ENCODE measurements around the gene IFRD2. TPM values are rescaled to one million over a fixed set of nuclear protein-coding genes. Genes with fewer than 3 reads are reported as not detected.
A peak's percentile ranks its signal among the peaks of the same experiment; 100 is the strongest.

The IFRD2 gene
- total RNA-seq, 4 donors from 2014 or later = 37.3 to 85.4 (median 64.9) TPM

DNA sequence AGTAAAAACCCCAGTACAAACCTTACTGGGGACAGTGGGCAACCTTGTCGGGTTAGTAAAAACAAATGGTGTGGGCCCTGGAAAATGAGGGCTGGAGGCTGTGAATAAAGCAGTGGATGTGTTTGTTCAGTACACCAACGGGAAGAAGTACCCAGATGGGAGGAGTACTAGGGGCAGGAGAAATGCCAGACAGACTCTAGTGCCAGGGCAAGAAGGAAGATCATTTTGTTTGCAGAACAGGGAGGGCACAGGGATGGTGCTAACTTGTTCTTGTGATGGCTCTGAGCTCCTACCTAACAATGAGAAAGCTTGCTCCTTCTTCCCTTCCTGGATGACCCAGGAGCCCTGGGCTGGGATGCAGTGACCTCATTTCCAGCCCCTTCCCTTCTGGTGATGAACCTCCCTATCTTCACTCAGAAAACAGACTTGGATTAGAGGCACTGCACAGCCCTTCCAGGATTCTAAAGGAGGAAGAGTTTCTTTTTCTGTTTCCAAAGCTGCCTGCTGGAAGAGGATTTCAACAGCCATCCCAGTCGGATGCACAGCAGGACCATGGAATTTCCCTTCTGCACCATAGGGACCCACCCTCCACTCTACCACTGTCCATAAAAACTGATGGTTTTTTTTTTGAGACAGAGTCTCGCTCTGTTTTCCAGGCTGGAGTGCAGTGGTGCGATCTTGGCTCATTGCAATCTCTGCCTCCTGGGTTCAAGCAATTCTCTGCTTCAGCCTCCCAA lies 42.3 kb upstream of the IFRD2 start:
- 55% methylated on average over 4 to 5 of the region's 5 CpGs for WGBS, 2 donors (ENCODE audit: low coverage in 1 of 2)
- peak overlapping the region in 1 of 2 donors; percentile 4 for H3K4me3 ChIP-seq
- H3K4me1 ChIP-seq = peaks cover 0 to 73% (median 31%) of the 10 kb centered on the region in 3 donors
- peak overlapping the region; percentile 9 to 99 (median 86) for H3K27ac ChIP-seq
- H3K36me3 ChIP-seq = peaks cover 0 to 39% of the 10 kb centered on the region in 2 donors
- ATAC-seq = no peak
- H3K27me3 ChIP-seq = no peaks in the 10 kb centered on the region
- no peaks in the 10 kb centered on the region for H3K9me3 ChIP-seq
- TF ChIP-seq, protein P1, sequence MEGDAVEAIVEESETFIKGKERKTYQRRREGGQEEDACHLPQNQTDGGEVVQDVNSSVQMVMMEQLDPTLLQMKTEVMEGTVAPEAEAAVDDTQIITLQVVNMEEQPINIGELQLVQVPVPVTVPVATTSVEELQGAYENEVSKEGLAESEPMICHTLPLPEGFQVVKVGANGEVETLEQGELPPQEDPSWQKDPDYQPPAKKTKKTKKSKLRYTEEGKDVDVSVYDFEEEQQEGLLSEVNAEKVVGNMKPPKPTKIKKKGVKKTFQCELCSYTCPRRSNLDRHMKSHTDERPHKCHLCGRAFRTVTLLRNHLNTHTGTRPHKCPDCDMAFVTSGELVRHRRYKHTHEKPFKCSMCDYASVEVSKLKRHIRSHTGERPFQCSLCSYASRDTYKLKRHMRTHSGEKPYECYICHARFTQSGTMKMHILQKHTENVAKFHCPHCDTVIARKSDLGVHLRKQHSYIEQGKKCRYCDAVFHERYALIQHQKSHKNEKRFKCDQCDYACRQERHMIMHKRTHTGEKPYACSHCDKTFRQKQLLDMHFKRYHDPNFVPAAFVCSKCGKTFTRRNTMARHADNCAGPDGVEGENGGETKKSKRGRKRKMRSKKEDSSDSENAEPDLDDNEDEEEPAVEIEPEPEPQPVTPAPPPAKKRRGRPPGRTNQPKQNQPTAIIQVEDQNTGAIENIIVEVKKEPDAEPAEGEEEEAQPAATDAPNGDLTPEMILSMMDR (IDR thresholded peaks at IDR 0.05) = no peak
- no peak for TF ChIP-seq POLR2AphosphoS5 (IDR thresholded peaks at IDR 0.05)
- TF ChIP-seq EP300 (IDR thresholded peaks at IDR 0.05) = no peak
- no peak for TF ChIP-seq POLR2A (IDR thresholded peaks at IDR 0.05)

DNA sequence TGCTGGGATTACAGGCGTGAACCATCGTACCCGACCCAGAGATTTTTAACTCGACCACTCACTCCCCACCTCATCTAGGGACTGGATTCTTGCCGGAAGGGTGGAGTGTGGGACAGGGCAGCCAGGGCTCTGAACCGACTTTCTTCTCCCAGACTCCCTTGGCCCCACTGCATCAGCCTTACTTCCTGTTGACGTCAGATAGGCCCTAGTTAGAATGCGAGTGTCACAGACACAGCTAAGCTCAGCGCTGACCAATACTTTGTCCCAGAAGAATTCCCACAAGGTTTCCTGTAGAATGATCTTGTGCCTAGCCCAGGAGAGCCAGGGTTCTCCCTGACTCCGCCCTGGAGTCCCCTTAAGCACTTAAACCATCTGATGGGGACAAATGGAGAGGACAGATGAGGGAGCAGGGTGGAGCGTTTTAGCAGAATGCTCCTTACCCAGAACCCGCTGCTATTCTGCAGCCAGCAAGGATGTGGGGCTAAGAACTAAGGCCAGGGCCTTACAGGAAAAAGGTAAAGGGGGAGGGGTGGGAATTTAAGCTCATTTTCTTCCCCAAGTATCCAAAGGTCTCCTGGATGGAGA lies 41.6 kb upstream of the IFRD2 start:
- 43 to 70% methylated on average over 2 to 7 of the region's 12 CpGs for WGBS, 2 donors (ENCODE audit: low coverage in 1 of 2)

DNA sequence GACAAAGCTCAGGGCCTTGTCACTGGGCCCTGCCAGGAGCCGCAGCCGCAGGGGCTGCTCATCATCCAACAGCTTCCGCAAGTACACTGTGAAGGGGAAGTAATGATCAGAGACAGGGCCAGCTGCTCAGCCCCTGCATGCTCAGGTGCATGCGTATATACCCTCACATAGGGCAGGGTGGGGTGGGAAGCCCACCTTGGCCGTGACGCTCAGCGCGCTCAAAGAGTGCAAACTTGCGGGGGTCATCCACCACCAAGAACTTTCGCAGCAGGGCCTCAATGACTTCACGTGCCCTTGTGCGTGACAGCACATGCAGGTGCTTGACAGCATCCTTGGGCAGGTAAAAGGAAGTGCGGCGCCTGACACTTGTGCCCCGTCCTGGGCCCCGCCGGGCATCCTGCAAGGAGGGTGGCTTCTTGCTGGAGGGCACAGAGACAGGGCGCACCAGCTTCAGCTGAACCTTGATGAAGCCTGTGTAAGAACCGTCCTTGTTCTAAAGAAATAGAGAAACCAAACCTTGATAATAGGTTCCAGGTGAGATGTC lies 39.2 kb upstream of the IFRD2 start:
- ATAC-seq = no peak
- H3K4me3 ChIP-seq = no peak overlapping the region
- no peak overlapping the region for H3K27ac ChIP-seq
- TF ChIP-seq EP300 (IDR thresholded peaks at IDR 0.05) = no peak
- no peak for TF ChIP-seq POLR2AphosphoS5 (IDR thresholded peaks at IDR 0.05)
- TF ChIP-seq, protein P1 (IDR thresholded peaks at IDR 0.05) = no peak
- no peak for TF ChIP-seq POLR2A (IDR thresholded peaks at IDR 0.05)
- no peaks in the 10 kb centered on the region for H3K27me3 ChIP-seq
- peaks cover 0 to 52% of the 10 kb centered on the region in 2 donors for H3K36me3 ChIP-seq
- H3K4me1 ChIP-seq = peaks cover 0 to 74% (median 37%) of the 10 kb centered on the region in 3 donors
- 90 to 92% methylated on average over 4 to 12 of the region's 19 CpGs for WGBS, 2 donors (ENCODE audit: low coverage in 1 of 2)
- H3K9me3 ChIP-seq = no peaks in the 10 kb centered on the region

More for the DNA sequence above, 41.6 kb upstream of the IFRD2 start:
- peak; percentile 22 for ATAC-seq
- peak overlapping the region; percentile 9 to 99 (median 86) for H3K27ac ChIP-seq
- H3K4me3 ChIP-seq = no peak overlapping the region
- H3K36me3 ChIP-seq = peaks cover 0 to 46% of the 10 kb centered on the region in 2 donors
- TF ChIP-seq POLR2AphosphoS5 (IDR thresholded peaks at IDR 0.05) (no peak), POLR2A (IDR thresholded peaks at IDR 0.05) (no peak), EP300 (IDR thresholded peaks at IDR 0.05) (no peak)
- TF ChIP-seq, protein P1 (IDR thresholded peaks at IDR 0.05) = no peak
- H3K4me1 ChIP-seq = peaks cover 0 to 71% (median 31%) of the 10 kb centered on the region in 3 donors
- H3K9me3 ChIP-seq = no peaks in the 10 kb centered on the region
- H3K27me3 ChIP-seq = no peaks in the 10 kb centered on the region

DNA sequence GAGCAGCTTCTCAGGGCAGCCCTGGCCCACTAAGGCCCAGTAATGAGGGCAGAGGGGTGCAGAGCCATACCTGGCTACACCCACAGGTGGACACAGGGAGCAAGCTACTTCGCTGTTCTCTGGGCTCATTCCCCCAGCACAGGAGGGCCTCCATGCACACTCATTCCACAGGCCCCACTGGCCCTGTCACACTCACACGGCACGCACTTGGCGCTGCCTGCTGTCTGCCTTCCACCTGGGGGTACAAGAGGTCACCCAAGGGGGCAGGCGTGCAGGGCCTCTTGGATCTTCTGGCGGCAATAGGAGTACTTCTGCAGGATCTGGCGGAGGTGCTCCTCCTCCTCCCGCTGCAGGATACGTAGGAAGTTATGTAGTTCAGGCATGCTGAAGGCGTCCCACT lies 38.1 kb upstream of the IFRD2 start:
- no peaks in the 10 kb centered on the region for H3K27me3 ChIP-seq

More for the DNA sequence above, 38.1 kb upstream of the IFRD2 start:
- H3K36me3 ChIP-seq = peaks cover 0 to 63% of the 10 kb centered on the region in 2 donors
- H3K4me3 ChIP-seq = no peak overlapping the region
- no peak for ATAC-seq
- no peak for TF ChIP-seq EP300 (IDR thresholded peaks at IDR 0.05)
- no peak for TF ChIP-seq POLR2AphosphoS5 (IDR thresholded peaks at IDR 0.05)
- TF ChIP-seq POLR2A (IDR thresholded peaks at IDR 0.05) = no peak
- TF ChIP-seq, protein P1 (IDR thresholded peaks at IDR 0.05) = no peak
- no peak overlapping the region for H3K27ac ChIP-seq
- WGBS, 2 donors (ENCODE audit: low coverage in 1 of 2) = 60 to 83% methylated on average over 1 to 2 of the region's 10 CpGs
- H3K4me1 ChIP-seq = peaks cover 0 to 74% (median 28%) of the 10 kb centered on the region in 3 donors
- no peaks in the 10 kb centered on the region for H3K9me3 ChIP-seq

Data from gastroesophageal sphincter (tissue), 4 donors.